NB4 (cell line): Measurements from ENCODE around the gene TSEN34.

Experiments used
- MYC ChIP-seq: IDR thresholded peaks from 2 replicates; pipeline ENCODE4 v1.6.1; 2011; ENCODE audit warnings: low read depth, low read length
- POLR2A ChIP-seq: IDR thresholded peaks from 2 replicates; pipeline ENCODE4 v1.6.1; 2011; ENCODE audit warnings: mild to moderate bottlenecking; ENCODE audit not compliant: insufficient read length; ENCODE audit errors: extremely low read depth
- TF ChIP-seq, protein P1 (sequence below): IDR thresholded peaks from one replicate; pipeline ENCODE4 v1.5.1; 2012; ENCODE audit warnings: low read depth, low read length

- TF ChIP-seq, protein P1, sequence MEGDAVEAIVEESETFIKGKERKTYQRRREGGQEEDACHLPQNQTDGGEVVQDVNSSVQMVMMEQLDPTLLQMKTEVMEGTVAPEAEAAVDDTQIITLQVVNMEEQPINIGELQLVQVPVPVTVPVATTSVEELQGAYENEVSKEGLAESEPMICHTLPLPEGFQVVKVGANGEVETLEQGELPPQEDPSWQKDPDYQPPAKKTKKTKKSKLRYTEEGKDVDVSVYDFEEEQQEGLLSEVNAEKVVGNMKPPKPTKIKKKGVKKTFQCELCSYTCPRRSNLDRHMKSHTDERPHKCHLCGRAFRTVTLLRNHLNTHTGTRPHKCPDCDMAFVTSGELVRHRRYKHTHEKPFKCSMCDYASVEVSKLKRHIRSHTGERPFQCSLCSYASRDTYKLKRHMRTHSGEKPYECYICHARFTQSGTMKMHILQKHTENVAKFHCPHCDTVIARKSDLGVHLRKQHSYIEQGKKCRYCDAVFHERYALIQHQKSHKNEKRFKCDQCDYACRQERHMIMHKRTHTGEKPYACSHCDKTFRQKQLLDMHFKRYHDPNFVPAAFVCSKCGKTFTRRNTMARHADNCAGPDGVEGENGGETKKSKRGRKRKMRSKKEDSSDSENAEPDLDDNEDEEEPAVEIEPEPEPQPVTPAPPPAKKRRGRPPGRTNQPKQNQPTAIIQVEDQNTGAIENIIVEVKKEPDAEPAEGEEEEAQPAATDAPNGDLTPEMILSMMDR, result no peak
- TF ChIP-seq POLR2A (no peak), MYC (no peak)
Observed at GRCh38 chr19:54191811-54192453, 824 bp downstream of the TSEN34 start.
